ENCODE data around the gene STUM. TPM values are rescaled to one million over a fixed set of nuclear protein-coding genes. Genes with fewer than 3 reads are reported as not detected.

Gene STUM
- polyA plus RNA-seq, 1 of the 3 experiments (the other 2 are of a cell fraction), result not detected

- H4K20me1 ChIP-seq (ENCODE audit: insufficient read depth), result no peaks in the 10 kb centered on the region
- no peak overlapping the region for H3K4me2 ChIP-seq
- no peaks in the 10 kb centered on the region for H3K4me1 ChIP-seq (ENCODE audit: control insufficient read depth in 1 of 2, insufficient read depth in 2 of 2, low read depth in 1 of 2, low read length in 1 of 2)
- no peak overlapping the region for H3K4me3 ChIP-seq (ENCODE audit: low read depth in 2 of 2, low read length in 1 of 2)
- no peak overlapping the region for H3K27ac ChIP-seq (ENCODE audit: low read depth in 2 of 2, low read length in 1 of 2)
- POLR2A ChIA-PET, result no interaction called here
- H3K9ac ChIP-seq, result no peak overlapping the region
- no peak for DNase-seq
- CTCF ChIA-PET, result interaction anchor here (8.1 kb wide), 1 partner anchor 14 kb away, joined by 50 read pairs; the partner anchor contains the start of gene STUM
- no peaks in the 10 kb centered on the region for H3K36me3 ChIP-seq (replicated peaks in 1 of 2; ENCODE audit: control insufficient read depth in 1 of 2, insufficient read depth in 2 of 2, low read length in 1 of 2)
- 53% methylated on average over 9 of the region's 9 CpGs for WGBS (ENCODE audit: low lambda C conversion rate)
- H3K9me2 ChIP-seq, result no peaks in the 10 kb centered on the region
- H3F3A ChIP-seq (replicated peaks; ENCODE audit: insufficient read depth), result no peaks in the 10 kb centered on the region
- H3K79me2 ChIP-seq (ENCODE audit: insufficient read depth), result no peaks in the 10 kb centered on the region
- no peak overlapping the region for H2AFZ ChIP-seq (ENCODE audit: low read depth)
- no peaks in the 10 kb centered on the region for H3K9me3 ChIP-seq
- TF ChIP-seq EZH2phosphoT487 (IDR thresholded peaks at IDR 0.05; ENCODE audit: borderline replicate concordance, low read depth) (no peak), ZBTB33 (IDR thresholded peaks at IDR 0.05; ENCODE audit: borderline replicate concordance, low read depth) (no peak), TEAD4 (IDR thresholded peaks at IDR 0.05; ENCODE audit: borderline replicate concordance, insufficient read depth) (no peak), CTCF (IDR thresholded peaks at IDR 0.05) (no peak), CHD2 (IDR thresholded peaks at IDR 0.05; ENCODE audit: low read length, partially characterized antibody) (no peak), RXRA (IDR thresholded peaks at IDR 0.05; ENCODE audit: borderline replicate concordance, low read depth) (no peak)
- TF ChIP-seq, protein P1, sequence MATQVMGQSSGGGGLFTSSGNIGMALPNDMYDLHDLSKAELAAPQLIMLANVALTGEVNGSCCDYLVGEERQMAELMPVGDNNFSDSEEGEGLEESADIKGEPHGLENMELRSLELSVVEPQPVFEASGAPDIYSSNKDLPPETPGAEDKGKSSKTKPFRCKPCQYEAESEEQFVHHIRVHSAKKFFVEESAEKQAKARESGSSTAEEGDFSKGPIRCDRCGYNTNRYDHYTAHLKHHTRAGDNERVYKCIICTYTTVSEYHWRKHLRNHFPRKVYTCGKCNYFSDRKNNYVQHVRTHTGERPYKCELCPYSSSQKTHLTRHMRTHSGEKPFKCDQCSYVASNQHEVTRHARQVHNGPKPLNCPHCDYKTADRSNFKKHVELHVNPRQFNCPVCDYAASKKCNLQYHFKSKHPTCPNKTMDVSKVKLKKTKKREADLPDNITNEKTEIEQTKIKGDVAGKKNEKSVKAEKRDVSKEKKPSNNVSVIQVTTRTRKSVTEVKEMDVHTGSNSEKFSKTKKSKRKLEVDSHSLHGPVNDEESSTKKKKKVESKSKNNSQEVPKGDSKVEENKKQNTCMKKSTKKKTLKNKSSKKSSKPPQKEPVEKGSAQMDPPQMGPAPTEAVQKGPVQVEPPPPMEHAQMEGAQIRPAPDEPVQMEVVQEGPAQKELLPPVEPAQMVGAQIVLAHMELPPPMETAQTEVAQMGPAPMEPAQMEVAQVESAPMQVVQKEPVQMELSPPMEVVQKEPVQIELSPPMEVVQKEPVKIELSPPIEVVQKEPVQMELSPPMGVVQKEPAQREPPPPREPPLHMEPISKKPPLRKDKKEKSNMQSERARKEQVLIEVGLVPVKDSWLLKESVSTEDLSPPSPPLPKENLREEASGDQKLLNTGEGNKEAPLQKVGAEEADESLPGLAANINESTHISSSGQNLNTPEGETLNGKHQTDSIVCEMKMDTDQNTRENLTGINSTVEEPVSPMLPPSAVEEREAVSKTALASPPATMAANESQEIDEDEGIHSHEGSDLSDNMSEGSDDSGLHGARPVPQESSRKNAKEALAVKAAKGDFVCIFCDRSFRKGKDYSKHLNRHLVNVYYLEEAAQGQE (IDR thresholded peaks at IDR 0.05; ENCODE audit: low read depth, low read length), result no peak
- H3K27me3 ChIP-seq (ENCODE audit: insufficient read depth), result peaks cover 9% of the 10 kb centered on the region; the same call in 1 of the 2 replicates
Measured at GRCh38 chr1:226535666-226536065, 12.9 kb upstream of the STUM start.

DNA sequence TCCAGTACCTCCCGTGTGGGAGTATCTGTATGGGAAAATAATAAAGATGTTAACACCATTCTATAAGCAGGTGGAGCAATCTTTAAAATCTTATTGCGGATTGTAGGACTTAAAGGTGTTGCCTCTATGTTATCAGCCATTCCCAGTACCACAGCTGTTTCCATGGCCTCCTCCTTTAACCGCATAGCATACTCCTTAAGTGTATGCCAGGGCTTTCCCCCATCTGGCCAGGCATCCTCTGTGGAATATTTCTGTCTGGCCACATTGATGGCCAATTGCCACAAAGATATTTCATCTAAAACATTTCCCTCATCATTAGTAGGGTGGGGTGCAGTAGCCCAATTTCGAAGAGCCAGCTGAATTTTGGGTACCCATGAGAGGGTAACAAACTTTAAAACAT, 7.3 kb upstream of the STUM start:
- Histone ChIP-seq H3K36me3 (replicated peaks in 1 of 2; ENCODE audit: control insufficient read depth in 1 of 2, insufficient read depth in 2 of 2, low read length in 1 of 2) (no peaks in the 10 kb centered on the region), H3K9me2 (no peaks in the 10 kb centered on the region), H3K4me1 (ENCODE audit: control insufficient read depth in 1 of 2, insufficient read depth in 2 of 2, low read depth in 1 of 2, low read length in 1 of 2) (no peaks in the 10 kb centered on the region), H3K27ac (ENCODE audit: low read depth in 2 of 2, low read length in 1 of 2) (no peak overlapping the region), H3K4me2 (no peak overlapping the region), H3K4me3 (ENCODE audit: low read depth in 2 of 2, low read length in 1 of 2) (no peak overlapping the region), H4K20me1 (ENCODE audit: insufficient read depth) (no peaks in the 10 kb centered on the region), H2AFZ (ENCODE audit: low read depth) (no peak overlapping the region), H3K79me2 (ENCODE audit: insufficient read depth) (no peaks in the 10 kb centered on the region), H3K27me3 (ENCODE audit: insufficient read depth) (no peaks in the 10 kb centered on the region), H3F3A (replicated peaks; ENCODE audit: insufficient read depth) (no peaks in the 10 kb centered on the region), H3K9ac (no peak overlapping the region), H3K9me3 (no peaks in the 10 kb centered on the region)
- ChIA-PET CTCF (interaction anchor here (0.7 to 8.1 kb wide), 3 partner anchors 8 to 118 kb away, joined by 3 to 50 read pairs (median 3); partner anchors contain the start of gene STUM), POLR2A (interaction anchor here (0.7 kb wide), 1 partner anchor 45 kb away, joined by 3 read pairs; no protein-coding TSS in a partner anchor)
- no peak for DNase-seq
- TF ChIP-seq FOSL2 (IDR thresholded peaks at IDR 0.05; ENCODE audit: borderline replicate concordance, low read depth) (no peak), ELF1 (IDR thresholded peaks at IDR 0.05) (no peak), NFIC (IDR thresholded peaks at IDR 0.05; ENCODE audit: borderline replicate concordance) (no peak), PBX3 (IDR thresholded peaks at IDR 0.05) (no peak), SIN3A (IDR thresholded peaks at IDR 0.05; ENCODE audit: borderline replicate concordance, low read depth, low read length) (no peak), GABPA (IDR thresholded peaks at IDR 0.05; ENCODE audit: low read depth) (no peak), JUND (IDR thresholded peaks at IDR 0.05) (no peak), MXI1 (IDR thresholded peaks at IDR 0.05; ENCODE audit: low read depth, low read length) (no peak), RXRA (IDR thresholded peaks at IDR 0.05; ENCODE audit: borderline replicate concordance, low read depth) (no peak), CHD2 (IDR thresholded peaks at IDR 0.05; ENCODE audit: low read length, partially characterized antibody) (no peak), POLR2AphosphoS5 (IDR thresholded peaks at IDR 0.05; ENCODE audit: low read depth, low read length) (no peak), TAF1 (IDR thresholded peaks at IDR 0.05; ENCODE audit: borderline replicate concordance, low read depth, low read length) (no peak), TEAD4 (IDR thresholded peaks at IDR 0.05; ENCODE audit: borderline replicate concordance, insufficient read depth) (no peak)
- 68% methylated on average over 4 of the region's 4 CpGs for WGBS (ENCODE audit: low lambda C conversion rate)
